OCI-LY1 (cell line): ENCODE results near the gene ZBTB46.

ENCODE experiments used
- H2AFZ ChIP-seq: fragments of 200-600 bp; sonication (generic), shearing (Covaris generic); 2 replicates; pipeline ENCODE4 v1.6.0; 2014; ENCODE audit warnings: antibody characterized with exemption, mild to moderate bottlenecking, low read length
- H3F3A ChIP-seq: fragments of 200-600 bp; sonication (generic), shearing (Covaris generic); 2 replicates; pipeline ENCODE4 v1.6.0; 2014; ENCODE audit warnings: mild to moderate bottlenecking, antibody characterized with exemption, low read length, moderate library complexity; ENCODE audit not compliant: insufficient read depth
- H3K27ac ChIP-seq: fragments of 200-600 bp; sonication (generic); 2 replicates; pipeline ENCODE4 v1.5.1; 2014; ENCODE audit warnings: low read length, mixed run types, mild to moderate bottlenecking, low read depth; ENCODE audit not compliant: poor library complexity, severe bottlenecking
- H3K27me3 ChIP-seq: fragments of 200-600 bp; sonication (generic); 2 replicates; pipeline ENCODE4 v1.6.0; 2014; ENCODE audit warnings: antibody characterized with exemption, mild to moderate bottlenecking, low read length, moderate library complexity; ENCODE audit not compliant: insufficient read depth
- H3K36me3 ChIP-seq: fragments of 200-600 bp; sonication (generic); 2 replicates; pipeline ENCODE4 v1.6.1; 2014; ENCODE audit warnings: mild to moderate bottlenecking, antibody characterized with exemption, low read length, moderate library complexity, mixed read lengths; ENCODE audit not compliant: insufficient read depth
- H3K4me1 ChIP-seq: fragments of 200-600 bp; sonication (generic); 2 replicates; pipeline ENCODE4 v1.5.1; 2014; ENCODE audit warnings: mild to moderate bottlenecking, low read length, moderate library complexity; ENCODE audit not compliant: insufficient read depth, severe bottlenecking
- H3K4me2 ChIP-seq: fragments of 200-600 bp; sonication (generic), shearing (Covaris generic); 2 replicates; pipeline ENCODE4 v1.6.1; 2014; ENCODE audit warnings: low read length
- H3K4me3 ChIP-seq: fragments of 200-600 bp; sonication (generic); 2 replicates; pipeline ENCODE4 v1.5.1; 2014; ENCODE audit warnings: low read length, low read depth, mild to moderate bottlenecking, mixed read lengths; ENCODE audit not compliant: poor library complexity, severe bottlenecking
- H3K79me2 ChIP-seq: fragments of 200-600 bp; shearing (Covaris generic); 2 replicates; pipeline ENCODE4 v1.6.1; 2016; ENCODE audit warnings: mixed run types, low read length, mixed read lengths; ENCODE audit not compliant: insufficient read depth
- H3K9ac ChIP-seq: fragments of 200-600 bp; sonication (generic), shearing (Covaris generic); 2 replicates; pipeline ENCODE4 v1.6.1; 2014; ENCODE audit warnings: mild to moderate bottlenecking, low read length, mixed read lengths
- H3K9me2 ChIP-seq: fragments of 200-600 bp; sonication (generic), shearing (Covaris generic); 2 replicates; pipeline ENCODE4 v1.6.1; 2014; ENCODE audit warnings: low read depth, mild to moderate bottlenecking, low read length, mixed read lengths
- H3K9me3 ChIP-seq: fragments of 200-600 bp; shearing (Covaris generic); 2 replicates; pipeline ENCODE4 v1.6.1; 2014; ENCODE audit warnings: low read length, mixed read lengths
- H4K20me1 ChIP-seq: fragments of 200-600 bp; sonication (generic), shearing (Covaris generic); 2 replicates; pipeline ENCODE4 v1.6.0; 2016; ENCODE audit warnings: mild to moderate bottlenecking, low read length; ENCODE audit not compliant: insufficient read depth
- CTCF ChIP-seq: fragments of 200-600 bp; sonication (generic), shearing (Covaris generic); IDR thresholded peaks from 2 replicates; pipeline ENCODE4 v1.5.1; 2017; ENCODE audit warnings: mild to moderate bottlenecking, antibody characterized with exemption, low read length, moderate library complexity, mixed read lengths
- EZH2 ChIP-seq: fragments of 200-600 bp; sonication (generic), shearing (Covaris generic); IDR thresholded peaks from 2 replicates; pipeline ENCODE4 v1.8.0; 2017; ENCODE audit warnings: borderline replicate concordance, mixed run types, mild to moderate bottlenecking, antibody characterized with exemption, low read length, moderate library complexity, mixed read lengths

Gene ZBTB46

GRCh38 chr20:63782051-63782471 lies 49.0 kb downstream of the ZBTB46 start:
- Histone ChIP-seq H3K9ac (no peak overlapping the region), H3K27ac (no peak overlapping the region), H3F3A (no peaks in the 10 kb centered on the region), H3K9me2 (no peaks in the 10 kb centered on the region), H2AFZ (no peak overlapping the region), H3K36me3 (peaks cover 4% of the 10 kb centered on the region; the same call in 1 of the 2 replicates), H3K27me3 (peaks cover 15% of the 10 kb centered on the region; the same call in 1 of the 2 replicates), H3K79me2 (no peaks in the 10 kb centered on the region), H3K4me1 (peaks cover 3% of the 10 kb centered on the region), H3K4me3 (no peak overlapping the region), H4K20me1 (no peaks in the 10 kb centered on the region), H3K4me2 (no peak overlapping the region), H3K9me3 (no peaks in the 10 kb centered on the region)
- TF ChIP-seq CTCF (peak; percentile 41), EZH2 (no peak)

DNA sequence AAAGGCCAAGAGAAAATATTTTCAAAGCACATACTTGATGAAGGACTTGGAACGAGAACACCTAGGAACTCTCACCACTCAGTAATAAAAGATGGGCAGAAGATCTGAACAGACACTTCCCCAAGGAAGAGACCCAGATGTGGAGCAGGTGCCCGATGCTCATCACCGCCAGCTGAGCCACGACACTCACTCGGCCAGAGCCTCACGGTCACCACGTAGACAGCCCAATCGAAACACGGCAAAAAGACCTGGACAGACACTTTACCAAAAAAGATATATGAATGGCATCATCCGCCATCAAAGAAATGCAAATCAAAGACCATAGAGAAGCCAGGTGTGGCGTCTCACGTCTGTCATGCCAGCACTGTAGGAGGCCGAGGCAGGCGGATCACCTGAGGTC lies 49.9 kb downstream of the ZBTB46 start:
- TF ChIP-seq CTCF, result no peak
- TF ChIP-seq EZH2, result no peak
- Histone ChIP-seq H3K4me3 (no peak overlapping the region), H3K36me3 (peaks cover 4% of the 10 kb centered on the region; the same call in 1 of the 2 replicates), H3K79me2 (no peaks in the 10 kb centered on the region), H4K20me1 (no peaks in the 10 kb centered on the region), H2AFZ (no peak overlapping the region), H3F3A (no peaks in the 10 kb centered on the region), H3K4me2 (no peak overlapping the region), H3K9me2 (no peaks in the 10 kb centered on the region), H3K9ac (no peak overlapping the region), H3K9me3 (no peaks in the 10 kb centered on the region), H3K27ac (no peak overlapping the region), H3K4me1 (peaks cover 3% of the 10 kb centered on the region), H3K27me3 (peaks cover 15% of the 10 kb centered on the region; the same call in 1 of the 2 replicates)

- no peak for TF ChIP-seq EZH2
- TF ChIP-seq CTCF, result 0 out of 2 replicates have a peak, but pooled peaks have one; percentile 11
- H3K79me2 ChIP-seq, result no peaks in the 10 kb centered on the region
Observed at GRCh38 chr20:63778857-63779256, 52.2 kb downstream of the ZBTB46 start.

More at GRCh38 chr20:63778857-63779256, 52.2 kb downstream of the ZBTB46 start:
- Histone ChIP-seq H3K27me3 (peaks cover 8% of the 10 kb centered on the region; the same call in 1 of the 2 replicates), H3K4me1 (peaks cover 3% of the 10 kb centered on the region), H3K9ac (no peak overlapping the region), H3F3A (no peaks in the 10 kb centered on the region), H3K27ac (no peak overlapping the region), H4K20me1 (no peaks in the 10 kb centered on the region), H3K36me3 (peaks cover 4% of the 10 kb centered on the region; the same call in 1 of the 2 replicates), H3K9me2 (no peaks in the 10 kb centered on the region), H3K4me2 (no peak overlapping the region), H3K4me3 (no peak overlapping the region), H2AFZ (no peak overlapping the region), H3K9me3 (no peaks in the 10 kb centered on the region)
